ENCODE measurements around the gene NABP2.

The NABP2 gene

GRCh38 chr12:56216461-56216860 lies 7.7 kb upstream of the NABP2 start:
- no peak for DNase-seq

- no peak for DNase-seq
Measured at GRCh38 chr12:56219840-56220239, 4.3 kb upstream of the NABP2 start.

- no peak for DNase-seq
Measured at GRCh38 chr12:56220611-56221231, 3.4 kb upstream of the NABP2 start.

- peak; percentile 38 for DNase-seq
Measured at GRCh38 chr12:56221232-56221756, 2.8 kb upstream of the NABP2 start.

- peak; percentile 96 for DNase-seq
Measured at GRCh38 chr12:56221757-56222530, 2.2 kb upstream of the NABP2 start, which contains the start of gene RNF41. Gene RNF41, minus strand, starts transcription at chr12:56221922. Its CDS starts 7,875 bp downstream, at chr12:56214047.

- DNase-seq, result no peak
Measured at GRCh38 chr12:56222531-56222895, 1.6 kb upstream of the NABP2 start.

- DNase-seq, result peak; percentile 2
Measured at GRCh38 chr12:56223571-56224101, 506 bp upstream of the NABP2 start.

GRCh38 chr12:56224954-56225353 lies 812 bp downstream of the NABP2 start:
- DNase-seq, result no peak

GRCh38 chr12:56229082-56229481 lies 4.9 kb downstream of the NABP2 start:
- no peak for DNase-seq

- DNase-seq, result no peak
Measured at GRCh38 chr12:56229916-56230431, 5.8 kb downstream of the NABP2 start, which contains the start of gene SLC39A5. Gene SLC39A5, plus strand, starts transcription at chr12:56230051. Its CDS starts 1,224 bp downstream, at chr12:56231275.

GRCh38 chr12:56230432-56231183 lies 6.5 kb downstream of the NABP2 start:
- no peak for DNase-seq

GRCh38 chr12:56231184-56231582 lies 7.0 kb downstream of the NABP2 start:
- no peak for DNase-seq

GRCh38 chr12:56234746-56235436 lies 10.7 kb downstream of the NABP2 start:
- DNase-seq, result no peak

GRCh38 chr12:56236091-56236490 lies 11.9 kb downstream of the NABP2 start:
- no peak for DNase-seq

- no peak for DNase-seq
Measured at GRCh38 chr12:56236985-56237384, 12.8 kb downstream of the NABP2 start.

- DNase-seq, result no peak
Measured at GRCh38 chr12:56237552-56237951, 13.4 kb downstream of the NABP2 start.

GRCh38 chr12:56241424-56242303 lies 17.5 kb downstream of the NABP2 start:
- no peak for DNase-seq

GRCh38 chr12:56242986-56243385 lies 18.8 kb downstream of the NABP2 start:
- DNase-seq, result no peak

GRCh38 chr12:56243731-56244181 lies 19.6 kb downstream of the NABP2 start:
- no peak for DNase-seq

GRCh38 chr12:56244494-56244893 lies 20.4 kb downstream of the NABP2 start:
- no peak for DNase-seq

- DNase-seq, result no peak
Measured at GRCh38 chr12:56247923-56248322, 23.8 kb downstream of the NABP2 start.

Data from NCI-H2227 treated with DMSO at 0.1 percent for 48 hours (cell line).